Mucosa of descending colon (tissue), 3 donors: ENCODE measurements around the gene GJB3. TPM values are rescaled to one million over a fixed set of nuclear protein-coding genes. Genes with fewer than 3 reads are reported as not detected.

Source experiments
- ATAC-seq: fragments of 200-7000 bp; cut with Tn5 transposase; one replicate; pipeline ENCODE4 v1.9.1; 2020; ENCODE audit warnings: mild to moderate bottlenecking, moderate library complexity
- DNase-seq, 3 donors: peaks; one replicate each; pipeline ENCODE4 v3.0.0-alpha.2; 2020
- H3K36me3 ChIP-seq: fragments of 200-600 bp; one replicate; pipeline ENCODE4 v1.8.0; 2021; ENCODE audit warnings: low read depth, mild to moderate bottlenecking
- H3K4me1 ChIP-seq: fragments of 200-600 bp; one replicate; pipeline ENCODE4 v1.8.0; 2021; ENCODE audit warnings: low read depth, mild to moderate bottlenecking
- H3K4me3 ChIP-seq: fragments of 200-600 bp; one replicate; pipeline ENCODE4 v1.8.0; 2021; ENCODE audit warnings: mild to moderate bottlenecking
- H3K9me3 ChIP-seq: fragments of 200-600 bp; one replicate; pipeline ENCODE4 v1.8.0; 2021; ENCODE audit warnings: mild to moderate bottlenecking
- CTCF ChIP-seq: fragments of 200-600 bp; IDR thresholded peaks from one replicate; pipeline ENCODE4 v1.8.0; 2022; ENCODE audit warnings: antibody characterized with exemption, mild to moderate bottlenecking
- intact Hi-C, 2 donors: fragments of 100-400 bp; cut with DNase I in 1 of 2; cut with micrococcal nuclease in 1 of 2; formaldehyde crosslinking; loops; one replicate each; pipeline versions ENCODE4 v1.11.0 to v1.11.1; 2022; cut with DNase I, micrococcal nuclease
- total RNA-seq, 3 donors: library from RNA; stranded (reverse); fragmentation: NEBNext Ultra II Directional in 2 of 3; extraction: Animal tissue kit (Norgen Biotek cat#: 25700) in 2 of 3; gene quantifications; one replicate each; pipeline versions ENCODE4 v1.2.1 to v1.2.4, GENCODE V29; 2021 to 2023
- donor health status: DM: no; HTN: no; CAD: no; lungs with moderate emphysema.
- donor health status: DM: no; HTN: no; CAD: no.
- donor health status: DM: no; HTN: yes; CAD: no.

GJB3 gene
- total RNA-seq, 3 donors from 2014 or later, result 2.7 to 6.1 (median 4.5) TPM

GRCh38 chr1:34754964-34755637 is 25.9 kb upstream of the GJB3 start, which contains the start of gene GJB5:
Gene GJB5, plus strand, starts transcription at chr1:34755047. Its CDS starts 2,284 bp downstream, at chr1:34757331.
- intact Hi-C loops, result no loop called here
- no peaks in the 10 kb centered on the region for H3K4me1 ChIP-seq
- DNase-seq (no peak), ATAC-seq (no peak)
- no peak for TF ChIP-seq CTCF
- no peaks in the 10 kb centered on the region for H3K9me3 ChIP-seq
- no peak within 1 kb of the TSS for H3K4me3 ChIP-seq
- H3K36me3 ChIP-seq, result no peaks in the 10 kb centered on the region

- no peaks in the 10 kb centered on the region for H3K9me3 ChIP-seq
- TF ChIP-seq CTCF, result no peak
- no peak overlapping the region for H3K4me3 ChIP-seq
- no peaks in the 10 kb centered on the region for H3K4me1 ChIP-seq
- DNase-seq (no peak), ATAC-seq (no peak)
- intact Hi-C loops, result no loop called here
- H3K36me3 ChIP-seq, result no peaks in the 10 kb centered on the region
Measured at GRCh38 chr1:34755961-34756360, 25.1 kb upstream of the GJB3 start.

GRCh38 chr1:34757386-34757785 is 23.6 kb upstream of the GJB3 start:
- Histone ChIP-seq H3K9me3 (no peaks in the 10 kb centered on the region), H3K4me1 (no peaks in the 10 kb centered on the region), H3K4me3 (no peak overlapping the region), H3K36me3 (no peaks in the 10 kb centered on the region)
- TF ChIP-seq CTCF, result no peak
- intact Hi-C loops, result no loop called here
- ATAC-seq (no peak), DNase-seq (no peak)

- no peak for TF ChIP-seq CTCF
- ATAC-seq, result no peak
- no peak for DNase-seq
- Histone ChIP-seq H3K36me3 (no peaks in the 10 kb centered on the region), H3K9me3 (no peaks in the 10 kb centered on the region), H3K4me1 (no peaks in the 10 kb centered on the region), H3K4me3 (no peak overlapping the region)
- intact Hi-C loops, result no loop called here
Measured at GRCh38 chr1:34758751-34759150, 22.3 kb upstream of the GJB3 start.

GRCh38 chr1:34759503-34760357 is 21.3 kb upstream of the GJB3 start, which contains the start of gene GJB4:
Gene GJB4, plus strand, starts transcription at chr1:34759740. Its CDS starts 1,515 bp downstream, at chr1:34761255.
- Histone ChIP-seq H3K4me1 (no peaks in the 10 kb centered on the region), H3K9me3 (no peaks in the 10 kb centered on the region), H3K36me3 (no peaks in the 10 kb centered on the region), H3K4me3 (no peak within 1 kb of the TSS)
- intact Hi-C loops, result no loop called here
- DNase-seq, result peak in 1 of 3 donors; percentile 6
- TF ChIP-seq CTCF, result no peak
- peak; percentile 77 for ATAC-seq
